Psoas muscle (tissue), 8 donors: ENCODE results near the gene BRINP3. TPM values are rescaled to one million over a fixed set of nuclear protein-coding genes. Genes with fewer than 3 reads are reported as not detected.
"Not testable (repeated sequence)": the region's sequence is repeated elsewhere in the genome, so short reads cannot be mapped to it uniquely, and the experiment has no call there.

Experiments
- ATAC-seq, 4 donors: fragments of 200-7000 bp; cut with Tn5 transposase; one replicate each; pipeline ENCODE4 v1.9.1; 2020; ENCODE audit warnings: moderate library complexity in 3 of 4, mild to moderate bottlenecking in 2 of 4
- DNase-seq, 2 donors: peaks; one replicate each; pipeline ENCODE4 v3.0.0-alpha.2; 2020
- H3K27ac ChIP-seq: fragments of 200-600 bp; one replicate; pipeline ENCODE4 v1.8.0; 2022
- H3K27me3 ChIP-seq, 3 donors: fragments of 200-600 bp in 1 of 3; one replicate each; pipeline versions ENCODE4 v1.6.1 to v1.8.0; 2013 to 2022; ENCODE audit warnings: low read length in 2 of 3, mild to moderate bottlenecking in 2 of 3, moderate library complexity in 1 of 3; ENCODE audit not compliant: insufficient read depth in 3 of 3
- H3K36me3 ChIP-seq, 2 donors: fragments of 200-600 bp in 1 of 2; one replicate each; pipeline versions ENCODE4 v1.6.1 to v1.8.0; 2013 to 2022; ENCODE audit warnings: low read depth in 1 of 2, mild to moderate bottlenecking in 1 of 2, moderate library complexity in 1 of 2; ENCODE audit not compliant: insufficient read depth in 1 of 2
- H3K4me1 ChIP-seq: fragments of 200-600 bp; one replicate; pipeline ENCODE4 v1.8.0; 2022
- H3K4me3 ChIP-seq: fragments of 200-600 bp; one replicate; pipeline ENCODE4 v1.8.0; 2022; ENCODE audit warnings: mild to moderate bottlenecking
- H3K9me3 ChIP-seq: fragments of 200-600 bp; one replicate; pipeline ENCODE4 v1.8.0; 2022
- CTCF ChIP-seq: fragments of 200-600 bp; IDR thresholded peaks from one replicate; pipeline ENCODE4 v1.8.0; 2022; ENCODE audit warnings: antibody characterized with exemption
- WGBS, 3 donors: extraction: QIAGEN DNeasy Blood & Tissue Kit; methylation state at CpG; one replicate each; pipeline versions ENCODE4 v1.1.6 to v1.1.7; 2013; 5-methylcytosine and 5-hydroxymethylcytosine counted together
- intact Hi-C, 2 donors: fragments of 100-400 bp; cut with DNase I; formaldehyde crosslinking; loops; one replicate each; pipeline versions ENCODE4 v1.11.0 to v1.14.2; 2022
- polyA plus RNA-seq, 3 donors: library from polyadenylated mRNA; stranded (reverse); fragments of 200-250 nt; gene quantifications; one replicate each; pipeline ENCODE4 v1.2.3, GENCODE V29; 2013
- total RNA-seq, 4 donors: library from RNA; stranded (reverse); fragmentation: NEBNext Ultra II Directional in 2 of 4; extraction: Animal tissue kit (Norgen Biotek cat#: 25700) in 2 of 4; gene quantifications; one replicate each; pipeline versions ENCODE4 v1.2.1 to v1.2.4, GENCODE V29; 2021 to 2023
- donor health status: healthy with polysubstance abuse.
- donor health status: DM: no; HTN: no; CAD: no; lungs with moderate emphysema.
- donor health status: Bipolar disorder and iron deficiency.
- donor health status: healthy.
- donor health status: DM: yes; HTN: yes; CAD: no.
- donor health status: DM: no; HTN: no; CAD: no.
- donor health status: DM: no; HTN: no; CAD: no.
- donor health status: DM: yes; HTN: yes; CAD: no.

The BRINP3 gene
- total and polyA plus RNA-seq, 7 donors: 0.09 to 0.45 TPM; not detected in 5

- ATAC-seq: no peak
- Histone ChIP-seq H3K4me1 (no peaks in the 10 kb centered on the region), H3K9me3 (no peaks in the 10 kb centered on the region), H3K36me3 (no peaks in the 10 kb centered on the region), H3K27ac (no peak overlapping the region), H3K4me3 (no peak overlapping the region), H3K27me3 (no peaks in the 10 kb centered on the region)
- no peak for TF ChIP-seq CTCF
- intact Hi-C loops: no loop called here
- WGBS, 3 donors: 73 to 75% (median 73%) methylated on average over 3 of the region's 3 CpGs
- no peak for DNase-seq
These were observed 353.6 kb downstream of the BRINP3 start for GRCh38 chr1:190124068-190124467.

- DNase-seq, H3K9me3 ChIP-seq, H3K27ac ChIP-seq, intact Hi-C loops, H3K27me3 ChIP-seq, ATAC-seq, H3K4me1 ChIP-seq, H3K4me3 ChIP-seq, H3K36me3 ChIP-seq: not testable (repeated sequence)
- WGBS, 3 donors: 88 to 94% (median 91%) methylated on average over 11 of the region's 11 CpGs
These were observed 357.1 kb downstream of the BRINP3 start for GRCh38 chr1:190120564-190120963.

GRCh38 chr1:190119683-190120082 is 358.0 kb downstream of the BRINP3 start:
- H3K4me3 ChIP-seq: no peak overlapping the region
- H3K4me1 ChIP-seq: no peaks in the 10 kb centered on the region
- no peak for DNase-seq
- no peaks in the 10 kb centered on the region for H3K36me3 ChIP-seq
- no peak overlapping the region for H3K27ac ChIP-seq
- H3K9me3 ChIP-seq: no peaks in the 10 kb centered on the region
- WGBS, 3 donors: 45 to 55% (median 53%) methylated on average over 2 of the region's 2 CpGs
- no peak for TF ChIP-seq CTCF
- no peak for ATAC-seq
- intact Hi-C loops: no loop called here
- no peaks in the 10 kb centered on the region for H3K27me3 ChIP-seq

GRCh38 chr1:190116921-190117320 is 360.7 kb downstream of the BRINP3 start:
- H3K9me3 ChIP-seq: no peaks in the 10 kb centered on the region
- no peaks in the 10 kb centered on the region for H3K36me3 ChIP-seq
- H3K27me3 ChIP-seq: no peaks in the 10 kb centered on the region
- DNase-seq: no peak
- no peak for ATAC-seq
- intact Hi-C loops: no loop called here
- no peak overlapping the region for H3K4me3 ChIP-seq
- H3K4me1 ChIP-seq: no peaks in the 10 kb centered on the region
- no peak overlapping the region for H3K27ac ChIP-seq
- TF ChIP-seq CTCF: no peak

GRCh38 chr1:190104961-190105360 is 372.7 kb downstream of the BRINP3 start:
- Histone ChIP-seq H3K36me3 (no peaks in the 10 kb centered on the region), H3K9me3 (no peaks in the 10 kb centered on the region), H3K27me3 (no peaks in the 10 kb centered on the region), H3K27ac (no peak overlapping the region), H3K4me3 (no peak overlapping the region), H3K4me1 (no peaks in the 10 kb centered on the region)
- intact Hi-C loops: no loop called here
- WGBS, 3 donors: 0 to 29% (median 12%) methylated on average over 1 of the region's 1 CpG
- DNase-seq (no peak), ATAC-seq (no peak)
- no peak for TF ChIP-seq CTCF
